Femur (tissue), 1 donor: Measurements from ENCODE around the gene ENPP3.
A peak's percentile ranks its signal among the peaks of the same experiment; 100 is the strongest.
"Not testable (repeated sequence)": the region's sequence is repeated elsewhere in the genome, so short reads cannot be mapped to it uniquely, and the experiment has no call there.

Source experiments
- DNase-seq: peaks from one replicate; pipeline ENCODE4 v3.0.0-alpha.2; 2017

The ENPP3 gene

DNA sequence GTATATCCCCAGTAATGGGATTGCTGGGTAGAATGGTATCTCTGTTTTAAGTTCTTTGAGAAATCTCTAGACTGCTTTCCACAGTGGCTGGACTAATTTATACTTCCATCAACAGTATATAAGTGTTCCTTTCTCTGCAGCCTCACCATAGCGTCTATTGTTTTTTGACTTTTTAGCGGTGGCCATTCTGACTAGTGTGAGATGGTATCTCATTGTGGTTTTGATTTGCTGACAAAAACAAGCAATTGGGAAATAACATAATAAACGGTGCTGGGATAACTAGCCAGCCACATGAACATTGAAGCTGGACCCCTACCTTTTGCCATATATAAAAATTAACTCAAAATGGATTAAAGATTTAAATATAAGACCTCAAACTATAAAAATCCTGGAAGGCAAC lies 49.9 kb downstream of the ENPP3 start:
- no peak for DNase-seq

DNA sequence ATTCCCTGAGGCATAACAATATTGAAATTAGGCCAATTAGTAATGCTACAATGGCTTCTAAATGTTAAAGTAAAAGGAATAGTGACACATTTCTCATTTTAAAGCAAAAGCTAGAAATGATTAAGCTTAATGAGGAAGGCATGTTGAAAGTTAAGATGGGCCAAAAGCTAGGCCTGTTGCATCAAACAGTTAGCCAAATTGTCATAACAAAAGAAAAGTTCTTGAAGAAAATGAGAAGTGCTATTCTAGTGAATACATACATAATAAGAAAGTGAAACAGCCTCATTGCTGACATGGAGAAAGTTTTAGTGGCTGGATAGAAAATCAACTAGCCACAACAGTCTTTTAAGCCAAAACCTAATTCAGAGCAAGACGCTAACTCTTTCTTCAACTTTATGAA lies 51.2 kb downstream of the ENPP3 start:
- DNase-seq, result no peak

DNA sequence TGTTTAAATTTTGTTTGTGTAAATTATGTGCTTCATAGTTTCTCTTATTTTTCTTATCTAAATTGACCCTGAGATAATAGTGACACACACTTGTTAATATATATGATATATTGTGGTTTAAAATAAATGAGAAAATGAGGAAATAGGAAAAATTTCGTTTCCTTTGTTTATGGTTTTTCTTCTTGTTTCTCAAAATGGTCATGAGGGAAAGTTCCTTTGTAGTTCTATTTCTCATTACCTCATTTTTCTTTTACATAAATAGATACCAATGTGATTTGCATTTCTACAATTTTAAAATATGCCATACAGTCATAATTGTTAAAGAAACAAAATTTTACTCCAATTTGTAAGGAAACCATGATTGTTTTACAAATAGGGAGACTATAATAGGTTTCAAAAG lies 54.9 kb downstream of the ENPP3 start:
- DNase-seq, result no peak

DNA sequence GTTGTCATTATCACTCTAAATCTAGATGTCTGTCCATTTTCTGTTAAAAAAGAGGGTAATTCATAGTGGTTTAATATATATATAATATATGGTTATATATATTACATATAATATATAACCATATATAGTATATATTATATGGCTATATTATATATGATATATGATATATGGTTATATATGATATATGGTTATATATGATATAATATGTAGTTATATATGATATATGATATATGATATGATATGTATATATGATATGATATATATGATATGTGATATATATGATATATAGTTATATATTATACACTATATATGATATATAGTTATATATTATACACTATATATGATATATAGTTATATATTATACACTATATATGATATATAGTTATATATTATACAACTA lies 55.5 kb downstream of the ENPP3 start:
- no peak for DNase-seq

DNA sequence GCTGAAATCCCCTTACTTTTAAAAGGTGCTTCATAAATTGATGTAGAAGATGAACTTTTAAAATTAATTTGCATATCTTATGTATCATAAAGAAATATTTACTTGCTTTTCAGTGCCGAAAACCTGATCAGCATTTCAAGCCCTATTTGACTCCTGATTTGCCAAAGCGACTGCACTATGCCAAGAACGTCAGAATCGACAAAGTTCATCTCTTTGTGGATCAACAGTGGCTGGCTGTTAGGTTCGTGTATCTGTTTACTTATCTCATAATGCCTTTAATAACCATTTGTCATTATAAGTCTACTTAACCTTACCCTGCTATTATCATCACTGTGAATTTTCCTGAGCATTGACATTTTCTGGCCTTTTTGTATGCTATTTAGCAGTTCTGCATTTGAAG lies 56.3 kb downstream of the ENPP3 start:
- no peak for DNase-seq

DNA sequence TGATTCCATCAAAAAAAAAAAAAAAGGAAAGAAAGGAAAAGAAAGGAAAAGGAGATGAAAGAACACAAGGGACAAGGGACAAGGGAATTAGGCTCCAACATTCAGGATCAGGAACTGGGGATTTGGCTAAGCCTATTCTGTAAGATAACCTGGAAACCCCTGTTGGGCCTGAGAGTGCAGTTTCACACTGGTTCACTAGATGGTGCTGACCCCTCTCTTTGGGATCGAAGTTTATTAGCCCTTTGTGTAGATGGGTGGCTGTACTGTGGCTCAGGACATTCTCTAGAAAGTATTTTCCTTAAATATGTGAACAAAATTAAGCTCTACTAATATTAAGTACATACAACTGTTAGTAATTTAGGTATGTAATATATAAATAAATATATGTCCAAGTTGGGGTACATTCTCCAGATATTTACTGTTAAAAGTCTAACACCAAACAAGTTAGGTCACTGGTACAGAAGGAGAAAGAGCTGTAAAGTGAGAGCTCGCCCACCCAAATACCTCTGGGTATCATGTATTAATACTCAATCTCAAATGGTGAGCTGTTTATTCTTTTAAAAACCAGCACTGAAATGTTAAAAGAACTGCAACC lies 57.8 kb downstream of the ENPP3 start:
- DNase-seq, result peak; percentile 74

DNA sequence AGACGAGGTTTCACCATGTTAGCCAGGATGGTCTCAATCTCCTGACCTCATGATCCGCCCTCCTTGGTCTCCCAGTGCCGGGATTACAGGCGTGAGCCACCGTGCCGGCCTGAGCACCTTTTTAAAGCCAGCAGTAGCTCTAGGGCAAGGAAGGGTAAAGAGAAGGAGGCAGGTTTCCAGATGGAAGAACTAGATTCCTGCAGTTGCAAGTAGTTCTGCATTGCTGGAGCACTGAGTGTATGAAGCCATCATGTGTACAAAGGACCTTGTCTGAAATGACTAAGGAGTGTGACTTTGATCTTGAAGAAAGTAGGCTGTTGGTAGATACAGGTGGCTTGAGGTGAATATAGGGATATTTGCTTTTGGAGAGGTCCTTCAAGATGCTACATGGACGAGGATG lies 59.9 kb downstream of the ENPP3 start:
- no peak for DNase-seq

DNA sequence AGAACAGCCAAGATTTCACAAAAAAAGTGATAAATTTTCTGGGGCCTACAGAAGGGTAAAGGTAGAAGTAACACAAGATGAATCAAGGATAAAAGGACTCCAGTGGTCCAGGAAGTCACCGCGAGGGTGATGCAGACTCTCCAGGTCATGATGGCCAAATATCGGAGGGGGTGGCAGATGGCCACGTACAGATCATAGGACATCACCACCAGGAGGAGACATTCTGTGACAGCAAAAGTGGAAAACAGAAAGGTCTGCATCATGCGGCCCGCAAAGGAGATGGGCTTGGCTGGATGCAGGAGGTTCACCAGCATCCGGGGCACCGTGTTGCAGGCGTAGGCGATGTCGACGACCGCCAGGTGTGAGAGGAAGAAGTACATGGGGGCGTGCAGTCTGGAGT lies 63.7 kb downstream of the ENPP3 start:
- not testable (repeated sequence) for DNase-seq

DNA sequence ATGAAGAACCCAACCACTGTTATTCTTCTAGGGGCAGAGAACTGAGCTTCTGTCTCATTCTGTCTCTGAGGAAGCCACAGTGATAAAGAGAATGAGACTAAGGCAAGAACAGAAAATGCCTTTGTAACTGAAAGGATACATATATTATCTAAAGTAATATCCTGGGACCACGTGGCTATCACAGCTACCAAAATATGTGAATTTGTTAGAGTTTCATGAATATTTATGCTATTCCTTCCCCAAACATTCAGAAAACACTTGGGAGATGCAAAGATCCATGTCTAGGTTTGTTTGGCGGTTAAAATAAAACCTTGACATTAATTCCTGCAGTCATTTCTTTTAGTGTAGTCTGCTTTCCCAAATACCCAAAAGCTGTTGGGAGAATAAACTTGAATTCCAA lies 66.8 kb downstream of the ENPP3 start:
- not testable (repeated sequence) for DNase-seq

DNA sequence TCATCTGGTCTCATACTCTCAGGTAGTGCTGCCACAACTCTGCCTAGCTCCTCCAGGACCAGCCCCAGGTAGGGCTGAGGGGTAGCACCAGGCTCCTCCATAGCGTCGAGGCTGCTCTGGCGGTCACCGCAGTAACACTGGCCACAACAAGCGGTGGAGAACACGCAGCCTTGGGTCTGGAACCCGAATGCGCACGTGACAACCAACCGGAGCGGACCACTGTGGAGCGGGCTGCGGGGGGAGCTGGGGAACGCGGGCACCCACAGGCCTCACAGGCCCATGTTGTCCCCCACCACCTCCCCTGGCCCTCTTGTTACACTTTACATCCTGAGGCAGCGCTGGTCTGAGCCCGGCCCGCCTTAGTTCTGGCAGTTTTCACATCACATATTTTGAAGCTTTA lies 73.8 kb downstream of the ENPP3 start, which contains the start of gene CTAGE9:
Gene CTAGE9, minus strand, starts transcription at position 101 of the 400 bp plus-strand sequence. Its CDS starts 0 bp downstream, at position 101.
- not testable (repeated sequence) for DNase-seq

DNA sequence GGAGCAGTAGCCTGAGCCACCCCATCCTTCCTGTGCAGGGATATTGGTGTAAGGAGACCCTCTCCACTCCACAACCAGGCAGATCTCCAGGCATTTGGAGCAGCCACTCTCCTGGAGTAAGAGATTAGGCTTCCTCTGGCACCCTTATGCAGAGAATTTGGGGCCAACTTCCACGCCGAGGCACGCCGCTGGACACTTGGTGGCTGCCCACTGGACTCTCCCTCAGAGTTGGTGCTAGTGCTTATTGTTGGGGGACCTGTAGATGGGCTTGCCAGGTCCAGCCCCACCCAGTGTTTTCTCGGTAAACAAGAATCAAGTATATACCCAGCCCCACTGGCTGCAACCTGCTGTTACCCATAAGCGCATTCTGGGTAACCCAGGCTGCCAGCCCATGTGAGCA lies 78.5 kb downstream of the ENPP3 start:
- not testable (repeated sequence) for DNase-seq

DNA sequence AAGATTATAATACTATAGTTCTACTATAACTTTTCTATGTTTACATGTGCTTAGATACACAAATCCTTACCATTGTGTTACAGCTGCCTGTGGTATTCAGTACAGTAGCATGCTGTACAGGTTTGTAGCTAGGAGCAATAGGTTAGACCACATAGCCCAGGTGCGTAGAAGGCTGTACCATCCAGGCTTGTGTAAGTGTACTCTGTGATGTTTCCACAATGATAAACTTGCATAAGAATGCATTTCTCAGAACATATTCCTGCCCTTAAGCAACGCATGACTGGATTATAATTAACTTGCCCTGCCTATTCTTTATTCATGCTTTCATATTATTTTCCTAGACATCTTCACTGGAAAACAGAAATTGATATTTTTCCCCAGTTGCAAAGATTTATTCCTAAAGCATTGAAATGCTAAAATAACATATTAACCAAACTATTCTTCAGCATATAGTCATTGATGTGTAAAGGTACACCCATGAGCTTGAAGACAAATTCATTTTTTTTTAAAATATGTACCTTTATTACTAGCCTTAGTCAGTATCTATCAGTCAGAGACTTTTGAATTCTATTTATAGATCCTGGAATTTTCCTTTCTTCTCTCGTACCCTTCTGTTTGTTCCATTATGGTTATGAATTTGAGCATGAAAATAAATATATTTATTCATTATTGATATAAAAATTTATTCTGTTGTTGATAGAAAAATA lies 80.9 kb downstream of the ENPP3 start:
- no peak for DNase-seq

DNA sequence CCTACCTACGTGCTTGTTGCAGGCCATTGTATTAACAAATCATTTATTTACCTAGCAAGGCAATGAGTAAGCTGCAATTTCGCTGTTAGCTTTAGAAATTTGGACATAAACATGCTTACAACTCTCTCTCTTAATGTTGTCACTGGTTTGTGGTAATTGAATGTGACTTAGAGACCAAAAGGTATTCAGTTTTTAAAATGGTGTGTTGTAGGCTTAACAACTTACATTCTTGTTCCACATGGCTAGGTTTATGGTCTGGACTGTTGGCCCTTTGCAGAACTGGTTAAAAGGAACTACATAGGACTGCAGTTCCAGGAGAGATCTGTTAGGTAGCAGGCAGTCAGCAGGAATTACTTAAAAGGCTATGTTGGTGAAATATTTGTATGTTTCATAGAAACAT lies 84.1 kb downstream of the ENPP3 start:
- no peak for DNase-seq

DNA sequence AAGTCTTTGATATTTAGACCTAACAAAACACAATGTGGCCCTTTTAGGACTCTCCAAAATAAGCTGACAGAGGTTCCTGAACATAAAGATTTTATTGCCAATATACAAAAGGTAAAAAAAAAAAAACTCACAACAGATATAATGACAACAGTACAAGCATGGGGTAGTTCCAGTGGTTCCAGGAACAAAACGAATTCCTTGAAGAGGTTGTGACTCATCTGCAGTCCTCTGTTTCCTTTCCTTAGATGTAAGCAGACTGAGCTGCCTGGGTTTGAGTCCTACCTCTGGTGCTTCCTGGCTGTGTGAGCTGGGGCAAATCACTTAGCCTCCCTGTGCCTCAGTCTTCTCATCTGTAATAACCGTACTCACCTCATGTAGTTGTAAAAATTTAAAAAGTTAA lies 87.0 kb downstream of the ENPP3 start:
- no peak for DNase-seq

DNA sequence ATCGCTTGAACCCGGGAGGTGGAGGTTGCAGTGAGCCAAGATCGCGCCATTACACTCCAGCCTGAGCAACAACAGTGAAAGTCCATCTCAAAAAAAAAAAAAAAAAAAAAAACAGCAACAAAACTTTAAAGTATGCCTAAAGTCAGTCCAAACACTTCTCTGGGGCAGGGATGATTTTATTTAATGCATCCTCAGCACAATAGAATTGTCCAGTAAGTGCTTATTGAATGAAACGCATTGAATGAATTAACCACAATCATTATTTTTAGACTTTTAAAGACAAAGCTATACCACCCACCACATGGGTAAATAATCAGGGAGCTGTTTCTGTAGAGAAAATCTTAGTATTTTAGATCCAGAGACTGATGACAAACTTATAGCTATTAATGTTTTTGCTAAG lies 90.4 kb downstream of the ENPP3 start:
- DNase-seq, result no peak

DNA sequence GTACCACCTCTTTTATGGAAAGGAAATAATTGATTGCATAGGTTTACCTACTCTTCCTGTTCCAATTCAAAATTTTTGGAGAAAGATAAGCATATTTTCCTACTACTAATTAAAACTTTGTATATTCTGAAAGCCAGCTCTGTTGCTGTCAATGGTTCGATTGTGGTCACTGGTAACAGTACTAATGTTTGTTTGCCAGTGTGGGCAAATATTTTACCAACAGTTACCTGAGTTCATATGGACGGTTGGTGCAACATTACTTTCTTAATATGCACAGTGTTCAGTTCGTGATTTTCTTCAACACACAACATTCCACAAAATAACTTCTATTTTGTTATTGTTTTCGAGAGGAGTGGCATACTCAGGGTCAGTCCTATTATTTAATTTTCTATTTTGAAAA lies 90.8 kb downstream of the ENPP3 start:
- no peak for DNase-seq

DNA sequence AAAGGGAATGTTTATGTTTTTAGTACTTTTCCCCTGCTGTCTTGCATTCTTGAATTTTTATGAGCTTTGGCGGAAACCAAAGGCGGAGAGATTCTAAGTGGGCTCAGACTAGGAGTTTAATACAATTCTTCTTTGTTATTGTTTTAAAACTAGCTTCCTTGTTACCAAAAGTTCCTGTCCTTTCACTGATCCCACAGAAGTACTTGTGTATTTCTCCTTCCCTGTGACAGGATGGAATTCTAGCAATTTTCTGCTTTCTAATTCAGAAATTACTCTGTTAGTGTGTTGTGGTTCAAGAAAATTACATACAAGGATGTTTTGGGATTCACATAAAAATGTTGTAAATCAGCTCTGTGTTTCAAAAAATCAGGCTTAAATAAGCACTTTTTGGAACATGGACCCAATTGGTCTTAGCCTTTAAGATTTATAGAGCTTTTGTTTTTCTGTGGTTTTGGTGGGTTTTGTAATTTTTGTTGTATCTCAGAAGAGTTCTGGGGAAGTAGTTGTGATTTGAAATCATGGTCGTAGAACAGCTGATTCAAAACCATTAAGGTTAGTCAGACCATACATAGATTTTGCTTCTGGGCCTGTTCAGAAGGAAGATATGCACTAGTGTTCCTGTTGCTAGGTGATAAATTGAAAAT lies 91.3 kb downstream of the ENPP3 start:
- no peak for DNase-seq

DNA sequence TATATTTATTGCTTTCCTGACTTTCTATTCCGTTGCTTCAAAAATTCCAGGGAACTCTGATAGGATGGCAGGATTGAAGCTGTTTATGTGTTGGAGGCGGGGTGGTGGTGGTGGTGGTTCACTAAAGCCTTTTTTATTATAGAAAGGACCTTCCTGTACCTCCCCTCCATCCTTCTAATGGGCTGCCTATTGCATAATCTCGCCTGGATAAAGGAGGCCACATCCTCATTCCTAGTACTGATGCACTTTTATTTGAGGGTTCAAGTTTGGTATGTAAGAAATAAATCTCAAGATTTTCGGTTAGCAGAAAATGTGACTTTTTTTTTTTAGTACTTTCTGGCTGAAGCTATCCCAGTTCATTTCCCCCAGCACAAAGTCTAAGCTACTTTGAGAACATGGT lies 92.4 kb downstream of the ENPP3 start:
- DNase-seq, result no peak

DNA sequence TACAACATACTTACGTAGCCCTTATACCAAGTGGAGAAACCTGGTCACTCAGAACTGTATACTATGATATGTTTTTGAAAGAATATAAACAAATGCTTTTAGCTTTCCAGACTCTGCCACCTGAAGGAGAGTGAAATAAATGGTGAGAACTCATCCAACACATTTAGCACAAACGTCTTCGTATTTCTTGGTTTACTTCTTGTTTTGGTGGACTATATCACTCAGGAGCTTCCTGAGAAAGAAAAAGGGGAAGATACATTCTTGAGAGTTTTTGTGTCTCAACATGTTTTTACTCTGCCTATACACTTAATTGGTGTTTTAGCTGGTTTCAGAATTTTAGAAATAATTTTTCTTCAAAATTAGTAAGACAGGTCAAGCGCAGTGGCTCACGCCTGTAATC lies 93.2 kb downstream of the ENPP3 start:
- DNase-seq, result no peak

DNA sequence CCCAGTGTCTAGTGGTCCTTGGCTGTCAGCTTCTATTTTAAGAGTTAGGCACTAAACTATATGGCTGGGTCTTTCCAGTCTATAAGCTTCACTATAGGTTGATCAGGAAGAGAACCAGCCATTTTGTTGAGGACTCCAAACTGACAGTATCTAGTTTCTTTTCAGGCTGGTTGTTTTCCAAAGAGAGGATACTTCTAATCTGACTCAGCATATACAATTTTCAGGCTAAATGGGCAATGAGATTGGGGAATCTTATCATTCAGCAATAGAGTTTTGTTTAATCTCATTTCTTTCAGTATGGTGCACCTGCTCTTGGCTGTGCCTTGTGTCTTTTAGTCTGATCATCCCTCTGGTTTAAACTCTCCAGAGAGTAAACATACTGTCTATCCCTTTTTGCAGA lies 94.1 kb downstream of the ENPP3 start:
- no peak for DNase-seq

DNA sequence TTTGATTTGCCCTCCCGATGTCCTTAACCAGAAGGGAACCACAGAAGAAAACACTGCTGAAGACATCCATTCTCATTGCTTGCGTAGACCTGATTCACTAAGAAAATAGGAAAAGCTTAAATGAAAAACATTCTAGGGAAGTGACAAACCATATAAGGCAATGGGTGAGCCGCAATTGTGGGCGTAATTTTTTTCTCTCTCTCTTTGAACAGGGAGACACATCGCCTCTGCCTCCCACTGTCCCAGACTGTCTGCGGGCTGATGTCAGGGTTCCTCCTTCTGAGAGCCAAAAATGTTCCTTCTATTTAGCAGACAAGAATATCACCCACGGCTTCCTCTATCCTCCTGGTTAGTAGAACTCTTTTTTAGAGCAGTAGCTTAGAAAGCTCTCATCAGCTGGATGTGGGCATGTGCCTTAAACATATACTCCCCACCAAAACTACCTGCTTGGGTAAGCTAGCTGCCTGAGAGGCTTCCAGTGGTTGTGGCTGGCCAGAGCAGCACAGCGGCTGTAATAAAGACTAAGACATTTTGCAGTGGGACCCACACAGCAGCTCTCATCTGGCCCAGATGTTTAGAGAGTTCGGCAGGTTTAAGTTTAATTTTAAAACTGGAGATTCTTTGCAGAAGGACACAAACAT lies 96.4 kb downstream of the ENPP3 start:
- DNase-seq, result peak; percentile 55

DNA sequence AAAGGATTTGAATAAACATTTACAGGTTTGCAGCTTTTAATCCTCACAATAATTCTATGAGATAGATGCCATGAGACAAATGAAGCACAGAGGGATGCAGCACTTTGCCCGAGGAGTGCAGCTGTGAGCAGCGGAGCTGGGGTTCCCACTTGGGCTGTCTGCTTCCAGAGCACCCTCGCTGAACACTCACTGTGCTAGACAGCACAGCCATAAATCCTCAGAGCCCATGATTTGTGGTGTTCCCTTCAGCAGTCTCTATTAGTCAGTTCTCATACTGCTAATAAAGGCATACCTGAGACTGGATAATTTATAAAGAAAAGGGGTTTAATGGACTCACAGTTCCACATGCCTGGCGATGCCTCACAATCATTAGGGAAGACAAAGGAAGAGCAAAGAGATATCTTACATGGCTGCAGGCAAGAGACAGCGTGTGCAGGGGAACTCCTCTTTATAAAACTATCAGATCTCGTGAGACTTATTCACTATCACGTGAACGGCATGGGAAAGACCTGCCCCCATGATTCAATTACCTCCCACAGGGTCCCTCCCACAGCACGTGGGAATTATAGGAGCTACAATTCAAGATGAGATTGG lies 99.0 kb downstream of the ENPP3 start:
- DNase-seq, result no peak

DNA sequence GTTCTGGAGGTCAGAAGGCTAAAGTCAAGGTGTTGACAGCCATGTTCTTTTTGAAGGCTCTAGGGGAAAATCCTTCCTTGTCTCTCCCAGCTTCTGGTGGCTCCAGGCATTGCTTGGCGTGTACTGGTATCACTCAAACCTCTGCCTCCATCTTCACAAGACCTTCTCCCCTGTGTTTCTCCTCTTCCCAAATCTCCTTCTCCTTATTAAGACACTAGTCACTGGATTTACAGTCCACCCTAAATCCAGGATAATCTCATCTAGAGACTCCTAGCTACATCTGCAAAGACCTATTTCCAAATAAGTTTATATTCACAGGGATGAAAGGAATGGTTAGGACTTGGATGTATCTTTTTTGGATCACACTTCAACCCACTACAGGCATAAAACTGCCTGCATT lies 99.7 kb downstream of the ENPP3 start:
- DNase-seq, result no peak

DNA sequence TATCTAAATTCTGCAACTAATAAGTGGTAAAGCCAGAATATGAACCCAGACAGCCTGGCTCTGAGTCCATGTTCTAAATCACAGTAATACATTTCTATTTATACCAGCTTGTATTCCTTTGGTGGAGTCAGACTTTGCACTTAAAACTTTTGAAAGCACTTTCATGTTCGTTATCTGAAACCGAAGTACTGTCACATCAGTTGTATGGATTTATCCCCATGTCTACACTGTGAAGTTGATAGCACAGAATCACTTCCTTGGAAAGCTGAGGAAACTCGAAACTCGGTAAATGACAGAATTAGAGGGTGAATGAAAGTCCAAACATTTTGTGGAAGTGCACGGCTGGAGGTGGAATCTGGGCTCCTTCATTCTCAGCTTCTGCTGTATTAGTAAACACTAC lies 102.0 kb downstream of the ENPP3 start:
- no peak for DNase-seq
